Fibroblast of villous mesenchyme (primary cell): ENCODE results near the gene RASAL2. TPM values are rescaled to one million over a fixed set of nuclear protein-coding genes. Genes with fewer than 3 reads are reported as not detected.

Experiments used
- DNase-seq: peaks from one replicate; pipeline ENCODE4 v3.0.0-alpha.2; 2010; ENCODE audit warnings: low read depth
- H3K4me3 ChIP-seq: 2 replicates; pipeline ENCODE4 v1.5.1; 2011; ENCODE audit warnings: low read depth, mild to moderate bottlenecking, low read length
- total RNA-seq: library from RNA; depleted of rRNA; stranded (reverse); fragments of >200 nt; gene quantifications from 2 replicates; pipeline ENCODE4 v1.2.3, GENCODE V29; 2012
- TF ChIP-seq, protein P1 (sequence below): IDR thresholded peaks from 2 replicates; pipeline ENCODE4 v1.5.1; 2012; ENCODE audit warnings: low read depth, mild to moderate bottlenecking, low read length; ENCODE audit not compliant: insufficient read depth

Gene RASAL2
- total RNA-seq, 1 donor = 40.6 TPM

- no peak overlapping the region for H3K4me3 ChIP-seq
- peak; percentile 69 for DNase-seq
- TF ChIP-seq, protein P1, sequence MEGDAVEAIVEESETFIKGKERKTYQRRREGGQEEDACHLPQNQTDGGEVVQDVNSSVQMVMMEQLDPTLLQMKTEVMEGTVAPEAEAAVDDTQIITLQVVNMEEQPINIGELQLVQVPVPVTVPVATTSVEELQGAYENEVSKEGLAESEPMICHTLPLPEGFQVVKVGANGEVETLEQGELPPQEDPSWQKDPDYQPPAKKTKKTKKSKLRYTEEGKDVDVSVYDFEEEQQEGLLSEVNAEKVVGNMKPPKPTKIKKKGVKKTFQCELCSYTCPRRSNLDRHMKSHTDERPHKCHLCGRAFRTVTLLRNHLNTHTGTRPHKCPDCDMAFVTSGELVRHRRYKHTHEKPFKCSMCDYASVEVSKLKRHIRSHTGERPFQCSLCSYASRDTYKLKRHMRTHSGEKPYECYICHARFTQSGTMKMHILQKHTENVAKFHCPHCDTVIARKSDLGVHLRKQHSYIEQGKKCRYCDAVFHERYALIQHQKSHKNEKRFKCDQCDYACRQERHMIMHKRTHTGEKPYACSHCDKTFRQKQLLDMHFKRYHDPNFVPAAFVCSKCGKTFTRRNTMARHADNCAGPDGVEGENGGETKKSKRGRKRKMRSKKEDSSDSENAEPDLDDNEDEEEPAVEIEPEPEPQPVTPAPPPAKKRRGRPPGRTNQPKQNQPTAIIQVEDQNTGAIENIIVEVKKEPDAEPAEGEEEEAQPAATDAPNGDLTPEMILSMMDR = no peak
Observed at GRCh38 chr1:178060789-178061556, 32.9 kb upstream of the RASAL2 start.

- DNase-seq = no peak
- TF ChIP-seq, protein P1 = no peak
- no peak overlapping the region for H3K4me3 ChIP-seq
Observed at GRCh38 chr1:178061620-178062019, 32.3 kb upstream of the RASAL2 start.

DNA sequence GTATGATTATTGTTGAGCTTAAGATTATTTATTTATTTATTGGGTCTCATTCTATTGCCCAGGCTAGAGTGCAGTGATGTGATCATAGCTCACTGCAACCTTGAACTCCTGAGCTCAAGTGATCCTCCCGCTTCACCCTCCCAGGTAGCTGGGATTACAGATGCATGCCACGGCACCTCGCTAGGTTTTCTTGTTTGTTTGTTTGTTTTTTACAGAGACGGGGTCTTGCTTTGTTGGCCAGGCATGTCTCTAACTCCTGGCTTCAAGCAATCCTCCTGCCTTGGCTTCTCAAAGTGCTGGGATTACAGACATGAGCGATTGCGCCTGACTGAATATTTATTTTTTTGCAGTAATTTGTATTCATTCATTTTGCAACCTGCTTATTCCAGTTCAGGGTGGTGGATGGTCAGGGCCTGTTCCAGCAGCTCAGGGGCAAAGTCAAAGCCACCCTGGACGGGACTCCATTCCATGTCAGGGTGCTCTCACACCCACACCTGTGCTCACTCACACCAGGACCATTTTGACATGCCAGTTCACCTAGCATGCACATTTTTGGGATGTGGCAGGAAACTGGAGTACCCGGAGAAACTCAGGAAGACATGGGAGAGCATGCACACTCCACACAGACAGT, 29.6 kb upstream of the RASAL2 start:
- no peak overlapping the region for H3K4me3 ChIP-seq
- TF ChIP-seq, protein P1 = no peak
- DNase-seq = no peak

GRCh38 chr1:178065250-178065649, 28.7 kb upstream of the RASAL2 start:
- no peak for DNase-seq
- TF ChIP-seq, protein P1 = no peak
- H3K4me3 ChIP-seq = no peak overlapping the region

DNA sequence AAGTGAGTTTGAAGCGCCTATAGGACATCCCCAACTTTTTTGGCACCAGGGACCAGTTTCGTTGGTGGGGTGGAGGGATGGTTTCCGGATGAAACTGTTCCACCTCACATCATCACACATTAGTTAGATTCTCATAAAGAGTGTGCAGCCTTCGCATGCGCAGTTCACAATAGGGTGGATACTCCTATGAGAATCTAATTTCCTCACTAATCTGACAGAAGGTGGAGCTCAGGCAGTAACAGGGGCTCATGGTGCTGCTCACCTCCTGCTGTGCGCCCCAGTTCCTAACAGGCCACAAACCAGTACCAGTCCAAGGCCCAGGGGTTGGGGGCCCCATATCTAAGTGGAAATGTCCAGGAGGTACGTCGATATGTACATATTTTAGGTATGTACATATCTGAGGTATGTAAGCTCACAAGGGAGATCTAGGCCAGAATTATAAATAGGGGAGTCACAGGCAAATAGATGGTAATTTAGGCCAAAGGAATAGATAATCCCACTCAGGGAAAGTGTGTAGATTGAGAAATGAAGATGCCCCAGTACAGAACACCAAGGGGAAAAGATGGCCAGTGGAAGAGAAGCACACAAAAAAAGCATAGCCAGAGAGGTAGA, 27.5 kb upstream of the RASAL2 start:
- DNase-seq = no peak
- H3K4me3 ChIP-seq = no peak overlapping the region
- TF ChIP-seq, protein P1 = no peak

GRCh38 chr1:178066908-178067614, 26.8 kb upstream of the RASAL2 start:
- H3K4me3 ChIP-seq = no peak overlapping the region
- no peak for DNase-seq
- TF ChIP-seq, protein P1 = no peak
